A549 (cell line): ENCODE data around the gene SYCP2. TPM values are rescaled to one million over a fixed set of nuclear protein-coding genes. Genes with fewer than 3 reads are reported as not detected.

Source experiments
- ATAC-seq, 2 experiments: fragments of 200-7000 bp in 1 of 2; fragments of >200 bp in 1 of 2; cut with Nextera tagmentation in 1 of 2; cut with Tn5 transposase in 1 of 2; 3 replicates each; pipeline versions ENCODE4 v1.8.0 to v1.9.1; 2018 to 2020; ENCODE audit warnings: mild to moderate bottlenecking in 1 of 2, moderate library complexity in 1 of 2
- CTCF ChIA-PET: fragments of 300-600 bp; sonication (Branson Sonifier 250); formaldehyde crosslinking; extraction: SDS; loops from one replicate; lab custom pipeline; 2021; ENCODE audit warnings: antibody characterized with exemption, inconsistent platforms; lab: Yijun Ruan, JAX
- POLR2A ChIA-PET: fragments of 350-600 bp; formaldehyde crosslinking; extraction: SDS; loops from one replicate; lab custom pipeline; 2021; ENCODE audit warnings: antibody characterized with exemption, inconsistent platforms; lab: Yijun Ruan, JAX
- DNase-seq, 2 experiments: peaks; one replicate each; pipeline versions ENCODE4 v3.0.0 to v3.0.0-alpha.2; 2011 to 2016; ENCODE audit warnings: low read depth in 1 of 2, low spot score in 1 of 2
- FAIRE-seq: peaks from 2 replicates; lab custom pipeline; 2011; peaks lifted over from hg19 to GRCh38; lab: Jason Lieb, UNC
- H3K27ac ChIP-seq, 2 experiments: fragments of >200 bp; sonication (Bioruptor Twin); formaldehyde crosslinking; 3 replicates each; pipeline ENCODE4 v1.5.1; 2016 to 2017
- H3K4me1 ChIP-seq: fragments of >200 bp; sonication (Bioruptor Twin); formaldehyde crosslinking; 3 replicates; pipeline ENCODE4 v1.6.1; 2016
- H3K4me2 ChIP-seq: fragments of >200 bp; sonication (Bioruptor Twin); formaldehyde crosslinking; 3 replicates; pipeline ENCODE4 v1.6.1; 2016
- H3K4me3 ChIP-seq: fragments of >200 bp; sonication (Bioruptor Twin); formaldehyde crosslinking; 3 replicates; pipeline ENCODE4 v1.5.1; 2016
- H3K9me3 ChIP-seq: fragments of >200 bp; sonication (Bioruptor Twin); formaldehyde crosslinking; 3 replicates; pipeline ENCODE4 v1.6.1; 2016
- ATOH8 ChIP-seq: fragments of 250-450 bp; sonication (Bioruptor Pico); IDR thresholded peaks from 2 replicates; pipeline ENCODE4 v1.5.0; 2020; ENCODE audit warnings: low read depth, mild to moderate bottlenecking, moderate library complexity
- CHD4 ChIP-seq: fragments of 200-600 bp; sonication (generic); IDR thresholded peaks from 2 replicates; pipeline ENCODE4 v1.6.1; 2016; ENCODE audit warnings: antibody characterized with exemption, mild to moderate bottlenecking, borderline replicate concordance
- CTCF ChIP-seq: fragments of >200 bp; sonication (Bioruptor Twin); formaldehyde crosslinking; IDR thresholded peaks from 3 replicates; pipeline ENCODE4 v1.5.1; 2016
- ELK1 ChIP-seq: fragments of 150-350 bp; IDR thresholded peaks from 2 replicates; pipeline ENCODE4 v1.6.1; 2014; ENCODE audit warnings: low read depth, mild to moderate bottlenecking, low read length
- FOSB ChIP-seq: fragments of 250-450 bp; sonication (Bioruptor Pico); IDR thresholded peaks from 2 replicates; pipeline ENCODE4 v1.5.0; 2020; ENCODE audit warnings: mild to moderate bottlenecking, moderate library complexity
- HEYL ChIP-seq: fragments of 250-450 bp; sonication (Bioruptor Pico); IDR thresholded peaks from 2 replicates; pipeline ENCODE4 v1.8.0; 2021; ENCODE audit warnings: mild to moderate bottlenecking, moderate library complexity
- HMGXB4 ChIP-seq: fragments of 250-450 bp; sonication (Bioruptor Pico); IDR thresholded peaks from 2 replicates; pipeline ENCODE4 v1.5.0; 2021; ENCODE audit warnings: mild to moderate bottlenecking, moderate library complexity, borderline replicate concordance
- HOXB13 ChIP-seq: fragments of 250-450 bp; sonication (Bioruptor Pico); IDR thresholded peaks from 2 replicates; pipeline ENCODE4 v1.5.0; 2020; ENCODE audit warnings: low read depth, mild to moderate bottlenecking, moderate library complexity
- JUN ChIP-seq, 2 experiments: fragments of >200 bp; sonication (Bioruptor Twin); formaldehyde crosslinking; IDR thresholded peaks; 2 replicates in 1 of 2; 3 replicates in 1 of 2; pipeline ENCODE4 v1.6.1; 2016 to 2017
- MAX ChIP-seq: IDR thresholded peaks from 2 replicates; pipeline ENCODE4 v1.6.1; 2012
- PHF8 ChIP-seq: fragments of 200-600 bp; sonication (generic); IDR thresholded peaks from 2 replicates; pipeline ENCODE4 v1.6.1; 2016; ENCODE audit warnings: low read depth, mild to moderate bottlenecking, antibody characterized with exemption, moderate library complexity, borderline replicate concordance
- RCOR1 ChIP-seq: fragments of 150-350 bp; IDR thresholded peaks from 2 replicates; pipeline ENCODE4 v1.6.1; 2014; ENCODE audit warnings: antibody characterized with exemption, low read length, low read depth
- RNF2 ChIP-seq: fragments of 200-600 bp; sonication (generic); IDR thresholded peaks from 2 replicates; pipeline ENCODE4 v1.6.1; 2016; ENCODE audit warnings: low read depth, mild to moderate bottlenecking, antibody characterized with exemption, moderate library complexity, borderline replicate concordance
- TP53 ChIP-seq: fragments of 250-450 bp; sonication (Bioruptor Pico); IDR thresholded peaks from 2 replicates; pipeline ENCODE4 v1.5.0; 2021; ENCODE audit warnings: mild to moderate bottlenecking, moderate library complexity
- ZSCAN20 ChIP-seq: fragments of 250-450 bp; sonication (Bioruptor Pico); IDR thresholded peaks from 2 replicates; pipeline ENCODE4 v1.8.0; 2022; ENCODE audit warnings: mild to moderate bottlenecking, moderate library complexity
- WGBS: methylation state at CpG from one replicate; pipeline ENCODE4 v1.1.6; 2017; ENCODE audit errors: missing lambda C conversion rate; 5-methylcytosine and 5-hydroxymethylcytosine counted together
- polyA plus RNA-seq, 4 experiments: library from polyadenylated mRNA; depleted of rRNA in 3 of 4; stranded (reverse); fragments of >200 nt; fragmentation: RNase III in 1 of 4; extraction: RNeasy Plus Mini Kit Qiagen cat#74134 plus additional on column Dnase treatment in 1 of 4; gene quantifications; 2 replicates in 3 of 4; 3 replicates in 1 of 4; pipeline ENCODE4 v1.2.3, GENCODE V29; 2011 to 2017

The SYCP2 gene
- polyA plus RNA-seq, 2 of the 4 experiments (the other 2 are of a cell fraction), result 0.52 to 2.1 TPM

- POLR2A ChIA-PET, result no interaction called here
- FAIRE-seq, result no peak
- Histone ChIP-seq H3K9me3 (no peaks in the 10 kb centered on the region), H3K4me1 (peaks cover 11% of the 10 kb centered on the region), H3K27ac (no peak overlapping the region), H3K4me2 (no peak overlapping the region), H3K4me3 (no peak overlapping the region)
- CTCF ChIA-PET, result interaction anchor here (1.0 to 9.6 kb wide), 4 partner anchors 9 to 113 kb away, joined by 3 to 73 read pairs (median 8); partner anchors contain the start of gene SYCP2
- WGBS, result 94% methylated on average over 7 of the region's 7 CpGs
- ATAC-seq, result no peak
- TF ChIP-seq ELK1 (no peak), HMGXB4 (CRISPR knock-in tag) (no peak), RNF2 (no peak), CHD4 (no peak)
- no peak for DNase-seq
These were observed 11.3 kb upstream of the SYCP2 start for GRCh38 chr20:59944726-59945125.

- Histone ChIP-seq H3K4me3 (no peak overlapping the region), H3K4me2 (no peak overlapping the region), H3K9me3 (no peaks in the 10 kb centered on the region), H3K4me1 (peaks cover 24% of the 10 kb centered on the region), H3K27ac (no peak overlapping the region)
- CTCF ChIA-PET, result no interaction called here
- DNase-seq (no peak), ATAC-seq (no peak), FAIRE-seq (no peak)
- POLR2A ChIA-PET, result no interaction called here
- 88% methylated on average over 2 of the region's 2 CpGs for WGBS
- TF ChIP-seq ATOH8 (CRISPR knock-in tag) (no peak), MAX (no peak), PHF8 (no peak), HOXB13 (no peak), TP53 (CRISPR knock-in tag) (no peak), FOSB (CRISPR knock-in tag) (no peak), RCOR1 (no peak), JUN (IDR thresholded peaks at IDR 0.05) (no peak), HEYL (no peak), CTCF (no peak)
- TF ChIP-seq, all 56 proteins: peak for 0
These were observed 8.8 kb upstream of the SYCP2 start for GRCh38 chr20:59942245-59942644.

- 0% methylated on average over 4 of the region's 4 CpGs for WGBS
- peak overlapping the region; percentile 95 to 96 for H3K27ac ChIP-seq
- no peak for FAIRE-seq
- POLR2A ChIA-PET, result interaction anchor here (0.7 to 1.7 kb wide), 2 partner anchors 11 to 14 kb away, joined by 3 to 8 read pairs; no protein-coding TSS in a partner anchor
- CTCF ChIA-PET, result interaction anchor here (1.2 to 3.0 kb wide), 6 partner anchors 8 to 370 kb away, joined by 3 to 21 read pairs (median 4); no protein-coding TSS in a partner anchor
- DNase-seq, result no peak
- peak overlapping the region; percentile 82 for H3K4me3 ChIP-seq
- peak; percentile 14 to 26; a peak in 3 of 6 replicates for ATAC-seq
- H3K4me1 ChIP-seq, result peaks cover 24% of the 10 kb centered on the region
- no peaks in the 10 kb centered on the region for H3K9me3 ChIP-seq
- peak overlapping the region; percentile 95 for H3K4me2 ChIP-seq
- TF ChIP-seq ZSCAN20 (CRISPR knock-in tag), result no peak
These were observed 7.5 kb upstream of the SYCP2 start for GRCh38 chr20:59940956-59941294.
